Smooth muscle cell (in vitro differentiated cells): ENCODE results near the gene CD19. TPM values are rescaled to one million over a fixed set of nuclear protein-coding genes. Genes with fewer than 3 reads are reported as not detected.

Experiments used
- DNase-seq: peaks from one replicate; lab custom pipeline; 2025; ENCODE audit not compliant: unreplicated experiment; lab: John Stamatoyannopoulos, UW
- H2AFZ ChIP-seq: fragments of 200-600 bp; sonication (generic); 2 replicates; pipeline ENCODE4 v1.6.0; 2016; ENCODE audit warnings: antibody characterized with exemption, low read depth, mild to moderate bottlenecking
- H3F3A ChIP-seq: fragments of 200-600 bp; sonication (generic); 2 replicates; pipeline ENCODE4 v1.6.0; 2017; ENCODE audit warnings: antibody characterized with exemption, low read depth
- H3K27ac ChIP-seq: fragments of 200-600 bp; sonication (generic); 2 replicates; pipeline ENCODE4 v1.5.1; 2016; ENCODE audit warnings: low read depth, mild to moderate bottlenecking
- H3K27me3 ChIP-seq: fragments of 200-600 bp; sonication (generic); 2 replicates; pipeline ENCODE4 v1.6.1; 2016; ENCODE audit warnings: low read depth, mild to moderate bottlenecking
- H3K36me3 ChIP-seq: fragments of 200-600 bp; sonication (generic); 2 replicates; pipeline ENCODE4 v1.5.1; 2016; ENCODE audit warnings: low read depth
- H3K4me1 ChIP-seq: fragments of 200-600 bp; sonication (generic); 2 replicates; pipeline ENCODE4 v1.5.1; 2016; ENCODE audit warnings: low read depth
- H3K4me2 ChIP-seq: fragments of 200-600 bp; sonication (generic); 2 replicates; pipeline ENCODE4 v1.6.0; 2016; ENCODE audit warnings: mild to moderate bottlenecking
- H3K4me3 ChIP-seq: fragments of 200-600 bp; sonication (generic); 2 replicates; pipeline ENCODE4 v1.5.1; 2016; ENCODE audit warnings: mild to moderate bottlenecking
- H3K79me2 ChIP-seq: fragments of 200-600 bp; sonication (generic); 2 replicates; pipeline ENCODE4 v1.6.0; 2016; ENCODE audit warnings: low read depth, mild to moderate bottlenecking
- H3K9ac ChIP-seq: fragments of 200-600 bp; sonication (generic); 2 replicates; pipeline ENCODE4 v1.6.0; 2016; ENCODE audit warnings: low read depth
- H3K9me3 ChIP-seq: fragments of 200-600 bp; sonication (generic); replicated peaks from 2 replicates; pipeline ENCODE4 v1.5.1; 2016; ENCODE audit warnings: low read depth
- H4K20me1 ChIP-seq: fragments of 200-600 bp; sonication (generic); 2 replicates; pipeline ENCODE4 v1.6.0; 2016; ENCODE audit warnings: low read depth
- WGBS: methylation state at CpG from one replicate; pipeline ENCODE4 v1.1.7; 2016; ENCODE audit warnings: low lambda C conversion rate; 5-methylcytosine and 5-hydroxymethylcytosine counted together
- polyA plus RNA-seq: library from polyadenylated mRNA; unstranded; fragments of >200 nt; fragmentation: Nextera tagmentation; extraction: Ambion mirVana; gene quantifications from 2 replicates; pipeline ENCODE4 v1.2.1, GENCODE V29; 2016
- total RNA-seq: library from RNA; depleted of rRNA; stranded (reverse); fragments of >200 nt; gene quantifications from 2 replicates; pipeline ENCODE4 v1.2.3, GENCODE V29; 2014
- TF ChIP-seq, protein P1 (sequence below): fragments of 200-600 bp; sonication (generic); IDR thresholded peaks from 2 replicates; pipeline ENCODE4 v1.5.1; 2017; ENCODE audit warnings: borderline replicate concordance, mild to moderate bottlenecking, antibody characterized with exemption; ENCODE audit not compliant: insufficient read depth, poor library complexity, severe bottlenecking

Gene CD19
- total and polyA plus RNA-seq, 2 experiments from 2014 or later = not detected

DNA sequence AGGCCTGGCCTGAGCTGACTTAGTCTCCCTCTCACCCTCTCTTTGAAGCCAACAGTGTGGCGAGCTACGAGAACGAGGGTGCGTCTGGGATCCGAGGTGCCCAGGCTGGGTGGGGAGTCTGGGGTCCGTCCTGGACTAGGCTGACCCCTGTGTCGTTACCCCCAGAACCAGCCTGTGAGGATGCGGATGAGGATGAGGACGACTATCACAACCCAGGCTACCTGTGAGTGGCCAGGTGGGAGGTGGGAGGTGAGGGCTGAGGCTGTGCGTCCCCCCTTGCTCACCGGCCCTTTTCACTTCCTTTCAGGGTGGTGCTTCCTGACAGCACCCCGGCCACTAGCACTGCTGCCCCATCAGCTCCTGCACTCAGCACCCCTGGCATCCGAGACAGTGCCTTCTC, 54.7 kb downstream of the CD19 start:
- H3K36me3 ChIP-seq = peaks cover 3% of the 10 kb centered on the region
- no peak overlapping the region for H3K4me2 ChIP-seq
- no peaks in the 10 kb centered on the region for H3K27me3 ChIP-seq
- TF ChIP-seq, protein P1, sequence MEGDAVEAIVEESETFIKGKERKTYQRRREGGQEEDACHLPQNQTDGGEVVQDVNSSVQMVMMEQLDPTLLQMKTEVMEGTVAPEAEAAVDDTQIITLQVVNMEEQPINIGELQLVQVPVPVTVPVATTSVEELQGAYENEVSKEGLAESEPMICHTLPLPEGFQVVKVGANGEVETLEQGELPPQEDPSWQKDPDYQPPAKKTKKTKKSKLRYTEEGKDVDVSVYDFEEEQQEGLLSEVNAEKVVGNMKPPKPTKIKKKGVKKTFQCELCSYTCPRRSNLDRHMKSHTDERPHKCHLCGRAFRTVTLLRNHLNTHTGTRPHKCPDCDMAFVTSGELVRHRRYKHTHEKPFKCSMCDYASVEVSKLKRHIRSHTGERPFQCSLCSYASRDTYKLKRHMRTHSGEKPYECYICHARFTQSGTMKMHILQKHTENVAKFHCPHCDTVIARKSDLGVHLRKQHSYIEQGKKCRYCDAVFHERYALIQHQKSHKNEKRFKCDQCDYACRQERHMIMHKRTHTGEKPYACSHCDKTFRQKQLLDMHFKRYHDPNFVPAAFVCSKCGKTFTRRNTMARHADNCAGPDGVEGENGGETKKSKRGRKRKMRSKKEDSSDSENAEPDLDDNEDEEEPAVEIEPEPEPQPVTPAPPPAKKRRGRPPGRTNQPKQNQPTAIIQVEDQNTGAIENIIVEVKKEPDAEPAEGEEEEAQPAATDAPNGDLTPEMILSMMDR = no peak
- no peak overlapping the region for H2AFZ ChIP-seq
- H3K9me3 ChIP-seq = no peaks in the 10 kb centered on the region
- no peaks in the 10 kb centered on the region for H3K79me2 ChIP-seq
- no peaks in the 10 kb centered on the region for H4K20me1 ChIP-seq
- no peaks in the 10 kb centered on the region for H3K4me1 ChIP-seq
- DNase-seq = no peak
- no peak overlapping the region for H3K9ac ChIP-seq
- no peak overlapping the region for H3K4me3 ChIP-seq
- WGBS = 96% methylated on average over 13 of the region's 13 CpGs
- no peak overlapping the region for H3K27ac ChIP-seq
- H3F3A ChIP-seq = no peaks in the 10 kb centered on the region

DNA sequence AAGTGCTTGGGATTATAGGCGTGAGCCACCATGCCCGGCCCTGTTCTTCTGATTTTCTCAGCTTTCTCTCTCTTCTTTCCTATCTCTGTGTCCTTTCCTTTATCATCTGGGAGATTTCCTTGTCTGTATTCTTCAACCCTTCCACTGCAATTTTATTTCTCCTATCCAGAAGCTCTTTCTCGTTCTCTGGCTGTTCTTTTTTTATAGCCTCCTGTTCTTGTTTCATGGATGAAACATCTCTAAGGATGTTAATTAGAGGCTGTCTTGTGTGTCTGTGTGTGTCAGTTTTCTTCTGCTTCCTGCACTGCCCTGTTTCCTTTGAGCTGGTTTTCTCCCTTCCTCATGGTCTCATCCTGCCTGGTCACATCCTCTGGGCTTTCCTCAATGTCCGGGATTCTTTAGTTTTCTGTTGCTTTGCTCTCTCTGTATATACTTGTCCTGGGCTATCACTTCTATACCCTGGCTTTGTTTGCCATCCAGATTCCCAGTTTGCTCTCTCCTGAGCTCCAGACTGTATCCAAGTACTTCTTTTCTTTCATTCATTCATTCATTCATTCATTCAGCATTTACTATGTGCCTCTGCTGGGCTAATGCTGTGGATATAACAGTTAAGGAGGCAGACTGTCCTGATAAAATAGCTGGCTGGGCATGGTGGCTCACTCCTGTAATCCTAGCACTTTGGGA, 55.5 kb downstream of the CD19 start:
- Histone ChIP-seq H3K79me2 (no peaks in the 10 kb centered on the region), H3K4me3 (no peak overlapping the region), H3K27ac (no peak overlapping the region), H4K20me1 (no peaks in the 10 kb centered on the region), H3K36me3 (peaks cover 3% of the 10 kb centered on the region), H3K9me3 (no peaks in the 10 kb centered on the region), H3K9ac (no peak overlapping the region), H3K4me1 (no peaks in the 10 kb centered on the region), H3F3A (no peaks in the 10 kb centered on the region), H3K27me3 (no peaks in the 10 kb centered on the region), H3K4me2 (no peak overlapping the region), H2AFZ (no peak overlapping the region)
- 98% methylated on average over 4 of the region's 4 CpGs for WGBS
- DNase-seq = no peak
- TF ChIP-seq, protein P1 = no peak

Other genes with a start within 250 kb of the CD19 start
- 53.7 and 54.7 TPM in 2 replicates for gene EIF3C, start 220.5 kb upstream of the CD19 start, total RNA-seq
- 277 and 320 TPM in 2 replicates for gene EIF3C, start 220.5 kb upstream of the CD19 start, polyA plus RNA-seq
- gene NPIPB9, start 180.2 kb upstream of the CD19 start, total RNA-seq = 2.6 and 3.7 TPM in 2 replicates
- gene NPIPB9, start 180.2 kb upstream of the CD19 start, polyA plus RNA-seq = 0.32 and 0.91 TPM in 2 replicates
- gene ATXN2L, start 109.0 kb upstream of the CD19 start, total RNA-seq = 81.2 and 89.3 TPM in 2 replicates
- 93.3 and 108 TPM in 2 replicates for gene ATXN2L, start 109.0 kb upstream of the CD19 start, polyA plus RNA-seq
- gene TUFM, start 85.6 kb upstream of the CD19 start, total RNA-seq = 67.2 and 76.1 TPM in 2 replicates
- gene TUFM, start 85.6 kb upstream of the CD19 start, polyA plus RNA-seq = 191 and 200 TPM in 2 replicates
- gene SH2B1, start 68.1 kb upstream of the CD19 start, total RNA-seq = 11.4 and 17.3 TPM in 2 replicates
- gene SH2B1, start 68.1 kb upstream of the CD19 start, polyA plus RNA-seq = 17.3 and 18.8 TPM in 2 replicates
- 0.09 and 0.36 TPM in 2 replicates for gene ATP2A1, start 53.5 kb upstream of the CD19 start, total RNA-seq
- gene ATP2A1, start 53.5 kb upstream of the CD19 start, polyA plus RNA-seq = 0.87 and 1.2 TPM in 2 replicates
- gene RABEP2, start 6.7 kb upstream of the CD19 start, total RNA-seq = 9.2 and 16.6 TPM in 2 replicates
- gene RABEP2, start 6.7 kb upstream of the CD19 start, polyA plus RNA-seq = 14.5 and 14.7 TPM in 2 replicates
- 9.7 and 19.0 TPM in 2 replicates for gene NFATC2IP, start 19.0 kb downstream of the CD19 start, total RNA-seq
- gene NFATC2IP, start 19.0 kb downstream of the CD19 start, polyA plus RNA-seq = 13.1 and 15.2 TPM in 2 replicates
- gene SPNS1, start 42.8 kb downstream of the CD19 start, total RNA-seq = 28.6 and 29.8 TPM in 2 replicates
- gene SPNS1, start 42.8 kb downstream of the CD19 start, polyA plus RNA-seq = 109 and 113 TPM in 2 replicates
- gene LAT, start 53.1 kb downstream of the CD19 start, total RNA-seq = 2.1 and 8.2 TPM in 2 replicates
- 3.2 and 3.5 TPM in 2 replicates for gene LAT, start 53.1 kb downstream of the CD19 start, polyA plus RNA-seq